PC-9 (cell line): ENCODE results near the gene ZNF816.

ENCODE experiments used
- CTCF ChIP-seq: fragments of 200-600 bp; sonication (generic); conservative IDR thresholded peaks from 2 replicates; pipeline ENCODE4 v1.6.1; 2017; ENCODE audit warnings: mixed run types, antibody characterized with exemption, mild to moderate bottlenecking, moderate library complexity
- EZH2 ChIP-seq: fragments of 200-600 bp; sonication (generic); IDR thresholded peaks from 2 replicates; pipeline ENCODE4 v1.8.0; 2017; ENCODE audit warnings: antibody characterized with exemption, low read depth

GRCh38 chr19:52943134-52943883, 19.4 kb downstream of the ZNF816 start:
- TF ChIP-seq CTCF (no peak), EZH2 (no peak)
